Measurements from ENCODE around the gene OR2T27. TPM values are rescaled to one million over a fixed set of nuclear protein-coding genes. Genes with fewer than 3 reads are reported as not detected.
"Not testable (repeated sequence)": the region's sequence is repeated elsewhere in the genome, so short reads cannot be mapped to it uniquely, and the experiment has no call there.

The OR2T27 gene
- total and polyA plus RNA-seq, 2 donors from 2014 or later: not detected

- DNase-seq; intact Hi-C loops (cut with DNase I); FAIRE-seq; H3K9ac ChIP-seq (ENCODE audit: low read length in 3 of 3); H3K27me3 ChIP-seq (ENCODE audit: control insufficient read depth, insufficient read depth, low read length); H3K9me3 ChIP-seq (ENCODE audit: control insufficient read depth in 2 of 3, insufficient read depth in 1 of 3, low read length in 3 of 3); H3K36me3 ChIP-seq (ENCODE audit: control insufficient read depth in 2 of 3, insufficient read depth in 3 of 3, low read length in 3 of 3); H3K27ac ChIP-seq (ENCODE audit: low read depth in 2 of 2, low read length in 2 of 2); H3K4me1 ChIP-seq (ENCODE audit: control insufficient read depth in 2 of 3, insufficient read depth in 2 of 3, low read depth in 1 of 3, low read length in 3 of 3); H3K4me3 ChIP-seq (ENCODE audit: low read length in 3 of 3): not testable (repeated sequence)
These were observed 6.4 kb downstream of the OR2T27 start for GRCh38 chr1:248648770-248649536.

GRCh38 chr1:248645178-248645577 is 10.2 kb downstream of the OR2T27 start, which contains the start of gene OR2T35:
Gene OR2T35, minus strand, starts transcription at chr1:248645278. Its CDS starts 6,020 bp downstream, at chr1:248639258.
- H3K9me3 ChIP-seq (ENCODE audit: control insufficient read depth in 2 of 3, insufficient read depth in 1 of 3, low read length in 3 of 3); FAIRE-seq; intact Hi-C loops (cut with DNase I); DNase-seq; H3K36me3 ChIP-seq (ENCODE audit: control insufficient read depth in 2 of 3, insufficient read depth in 3 of 3, low read length in 3 of 3); H3K4me1 ChIP-seq (ENCODE audit: control insufficient read depth in 2 of 3, insufficient read depth in 2 of 3, low read depth in 1 of 3, low read length in 3 of 3); H3K9ac ChIP-seq (ENCODE audit: low read length in 3 of 3); H3K27me3 ChIP-seq (ENCODE audit: control insufficient read depth, insufficient read depth, low read length); H3K27ac ChIP-seq (ENCODE audit: low read depth in 2 of 2, low read length in 2 of 2): not testable (repeated sequence)
- peak within 1 kb of the TSS in 1 of 3 donors; percentile 35 for H3K4me3 ChIP-seq (ENCODE audit: low read length in 3 of 3)

GRCh38 chr1:248642971-248643651 is 12.2 kb downstream of the OR2T27 start:
- FAIRE-seq; intact Hi-C loops (cut with DNase I); H3K9me3 ChIP-seq (ENCODE audit: control insufficient read depth in 2 of 3, insufficient read depth in 1 of 3, low read length in 3 of 3); DNase-seq; H3K36me3 ChIP-seq (ENCODE audit: control insufficient read depth in 2 of 3, insufficient read depth in 3 of 3, low read length in 3 of 3); H3K4me3 ChIP-seq (ENCODE audit: low read length in 3 of 3); H3K4me1 ChIP-seq (ENCODE audit: control insufficient read depth in 2 of 3, insufficient read depth in 2 of 3, low read depth in 1 of 3, low read length in 3 of 3); H3K9ac ChIP-seq (ENCODE audit: low read length in 3 of 3); H3K27me3 ChIP-seq (ENCODE audit: control insufficient read depth, insufficient read depth, low read length); H3K27ac ChIP-seq (ENCODE audit: low read depth in 2 of 2, low read length in 2 of 2): not testable (repeated sequence)

- intact Hi-C loops (cut with DNase I); DNase-seq; H3K27ac ChIP-seq (ENCODE audit: low read depth in 2 of 2, low read length in 2 of 2); H3K9me3 ChIP-seq (ENCODE audit: control insufficient read depth in 2 of 3, insufficient read depth in 1 of 3, low read length in 3 of 3); H3K27me3 ChIP-seq (ENCODE audit: control insufficient read depth, insufficient read depth, low read length); H3K36me3 ChIP-seq (ENCODE audit: control insufficient read depth in 2 of 3, insufficient read depth in 3 of 3, low read length in 3 of 3); FAIRE-seq; H3K9ac ChIP-seq (ENCODE audit: low read length in 3 of 3); H3K4me1 ChIP-seq (ENCODE audit: control insufficient read depth in 2 of 3, insufficient read depth in 2 of 3, low read depth in 1 of 3, low read length in 3 of 3); H3K4me3 ChIP-seq (ENCODE audit: low read length in 3 of 3): not testable (repeated sequence)
These were observed 13.7 kb downstream of the OR2T27 start for GRCh38 chr1:248641583-248641982.

GRCh38 chr1:248640906-248641305 is 14.4 kb downstream of the OR2T27 start:
- H3K4me1 ChIP-seq (ENCODE audit: control insufficient read depth in 2 of 3, insufficient read depth in 2 of 3, low read depth in 1 of 3, low read length in 3 of 3); H3K27me3 ChIP-seq (ENCODE audit: control insufficient read depth, insufficient read depth, low read length); H3K9ac ChIP-seq (ENCODE audit: low read length in 3 of 3); H3K4me3 ChIP-seq (ENCODE audit: low read length in 3 of 3); H3K36me3 ChIP-seq (ENCODE audit: control insufficient read depth in 2 of 3, insufficient read depth in 3 of 3, low read length in 3 of 3); FAIRE-seq; intact Hi-C loops (cut with DNase I); H3K9me3 ChIP-seq (ENCODE audit: control insufficient read depth in 2 of 3, insufficient read depth in 1 of 3, low read length in 3 of 3); H3K27ac ChIP-seq (ENCODE audit: low read depth in 2 of 2, low read length in 2 of 2); DNase-seq: not testable (repeated sequence)

GRCh38 chr1:248639652-248640051 is 15.7 kb downstream of the OR2T27 start:
- H3K9ac ChIP-seq (ENCODE audit: low read length in 3 of 3); FAIRE-seq; H3K27me3 ChIP-seq (ENCODE audit: control insufficient read depth, insufficient read depth, low read length); H3K9me3 ChIP-seq (ENCODE audit: control insufficient read depth in 2 of 3, insufficient read depth in 1 of 3, low read length in 3 of 3); intact Hi-C loops (cut with DNase I); H3K27ac ChIP-seq (ENCODE audit: low read depth in 2 of 2, low read length in 2 of 2); H3K36me3 ChIP-seq (ENCODE audit: control insufficient read depth in 2 of 3, insufficient read depth in 3 of 3, low read length in 3 of 3); H3K4me1 ChIP-seq (ENCODE audit: control insufficient read depth in 2 of 3, insufficient read depth in 2 of 3, low read depth in 1 of 3, low read length in 3 of 3); H3K4me3 ChIP-seq (ENCODE audit: low read length in 3 of 3); DNase-seq: not testable (repeated sequence)

GRCh38 chr1:248636612-248637011 is 18.7 kb downstream of the OR2T27 start:
- H3K4me1 ChIP-seq (ENCODE audit: control insufficient read depth in 2 of 3, insufficient read depth in 2 of 3, low read depth in 1 of 3, low read length in 3 of 3); H3K36me3 ChIP-seq (ENCODE audit: control insufficient read depth in 2 of 3, insufficient read depth in 3 of 3, low read length in 3 of 3); H3K27ac ChIP-seq (ENCODE audit: low read depth in 2 of 2, low read length in 2 of 2); DNase-seq; FAIRE-seq; H3K27me3 ChIP-seq (ENCODE audit: control insufficient read depth, insufficient read depth, low read length); intact Hi-C loops (cut with DNase I); H3K9me3 ChIP-seq (ENCODE audit: control insufficient read depth in 2 of 3, insufficient read depth in 1 of 3, low read length in 3 of 3); H3K4me3 ChIP-seq (ENCODE audit: low read length in 3 of 3); H3K9ac ChIP-seq (ENCODE audit: low read length in 3 of 3): not testable (repeated sequence)

GRCh38 chr1:248634991-248635390 is 20.3 kb downstream of the OR2T27 start, which contains the start of gene OR2T11:
Gene OR2T11, minus strand, starts transcription at chr1:248635091. Its CDS starts 7,963 bp downstream, at chr1:248627128.
- DNase-seq; H3K9me3 ChIP-seq (ENCODE audit: control insufficient read depth in 2 of 3, insufficient read depth in 1 of 3, low read length in 3 of 3); H3K9ac ChIP-seq (ENCODE audit: low read length in 3 of 3); intact Hi-C loops (cut with DNase I); FAIRE-seq; H3K27me3 ChIP-seq (ENCODE audit: control insufficient read depth, insufficient read depth, low read length); H3K4me1 ChIP-seq (ENCODE audit: control insufficient read depth in 2 of 3, insufficient read depth in 2 of 3, low read depth in 1 of 3, low read length in 3 of 3); H3K27ac ChIP-seq (ENCODE audit: low read depth in 2 of 2, low read length in 2 of 2); H3K36me3 ChIP-seq (ENCODE audit: control insufficient read depth in 2 of 3, insufficient read depth in 3 of 3, low read length in 3 of 3); H3K4me3 ChIP-seq (ENCODE audit: low read length in 3 of 3): not testable (repeated sequence)

Data from kidney (tissue), 11 donors.